ENCODE results near the gene CD80.
"Not testable (repeated sequence)": the region's sequence is repeated elsewhere in the genome, so short reads cannot be mapped to it uniquely, and the experiment has no call there.

Gene CD80

DNA sequence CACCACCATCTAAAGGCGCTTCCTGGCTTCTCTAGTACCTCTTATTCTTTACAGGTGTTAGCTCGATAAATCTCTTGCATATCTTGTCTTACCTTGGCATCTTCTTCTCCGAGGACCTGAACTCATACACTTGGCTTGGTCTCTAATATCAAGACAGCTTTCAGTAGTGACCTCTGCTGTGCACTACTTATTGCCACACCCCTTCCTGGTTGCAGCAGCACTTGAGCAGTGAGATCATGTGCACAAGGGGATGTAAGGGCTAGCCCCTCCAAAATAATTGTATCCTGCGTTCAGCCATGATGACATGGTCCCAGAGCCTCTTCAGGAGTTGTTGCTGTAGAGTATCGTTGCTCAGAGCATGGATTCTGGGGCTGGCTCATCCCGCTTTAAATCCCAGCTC lies 37.0 kb upstream of the CD80 start:
- no peaks in the 10 kb centered on the region for H3K36me3 ChIP-seq
- H3K27ac ChIP-seq: no peak overlapping the region
- no peak overlapping the region for H3K4me3 ChIP-seq
- TF ChIP-seq Cebpa-rat (IDR thresholded peaks at IDR 0.05): no peak
- H3K27me3 ChIP-seq: no peaks in the 10 kb centered on the region
- H3K9me3 ChIP-seq: 0 out of 2 replicates have a peak, but pooled peaks cover 1% of the 10 kb centered on the region
- no peak overlapping the region for H3K9ac ChIP-seq
- no peak overlapping the region for H3K4me2 ChIP-seq
- H4K20me1 ChIP-seq: no peaks in the 10 kb centered on the region
- H3K4me1 ChIP-seq: peaks cover 6% of the 10 kb centered on the region; the same call in 1 of the 2 replicates

DNA sequence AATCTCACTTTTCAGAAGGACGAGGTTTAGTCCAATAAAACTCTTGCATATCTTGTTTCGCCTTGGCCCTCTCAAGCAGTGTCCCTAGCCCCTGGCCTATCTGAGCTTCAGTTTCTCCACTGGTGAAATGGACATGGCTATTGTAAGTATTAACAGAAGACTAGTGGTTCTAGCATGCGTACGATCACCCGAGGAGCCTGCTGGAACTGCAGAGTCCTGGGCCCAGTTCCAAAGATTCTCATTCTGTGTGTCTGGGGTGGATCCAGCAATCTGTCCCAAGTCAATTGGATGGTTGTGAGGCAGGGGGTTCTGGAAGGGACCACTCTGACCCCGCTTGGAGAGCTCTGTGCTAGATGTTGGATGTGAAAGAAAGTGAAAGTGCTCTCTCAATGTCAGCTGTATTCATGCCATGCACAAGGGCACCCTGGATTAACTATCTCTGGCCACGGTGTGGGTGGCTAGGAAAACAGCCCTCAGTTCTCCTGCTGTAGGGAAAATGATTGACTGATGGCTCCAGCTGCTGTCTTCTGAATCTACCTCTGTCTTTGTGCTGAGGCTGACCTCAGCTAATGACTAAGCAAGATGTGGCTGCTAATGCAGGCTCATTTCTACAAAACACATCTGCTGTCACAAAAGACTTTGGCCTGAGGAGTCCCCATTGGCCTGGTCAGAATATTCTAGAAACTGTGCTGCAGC lies 36.4 kb upstream of the CD80 start:
- Histone ChIP-seq H3K9ac (no peak overlapping the region), H3K4me1 (peaks cover 3% of the 10 kb centered on the region; the same call in 1 of the 2 replicates), H3K27me3 (no peaks in the 10 kb centered on the region), H3K36me3 (no peaks in the 10 kb centered on the region), H3K4me3 (no peak overlapping the region), H3K9me3 (peaks cover 7% of the 10 kb centered on the region), H3K27ac (no peak overlapping the region), H4K20me1 (no peaks in the 10 kb centered on the region), H3K4me2 (no peak overlapping the region)
- no peak for TF ChIP-seq Cebpa-rat (IDR thresholded peaks at IDR 0.05)

GRCh38 chr3:119594929-119595328 lies 35.5 kb upstream of the CD80 start:
- H3K4me1 ChIP-seq, H3K9ac ChIP-seq, H3K27ac ChIP-seq, H4K20me1 ChIP-seq, H3K4me2 ChIP-seq, H3K4me3 ChIP-seq, H3K36me3 ChIP-seq, H3K27me3 ChIP-seq: not testable (repeated sequence)
- peaks cover 15% of the 10 kb centered on the region for H3K9me3 ChIP-seq

- Histone ChIP-seq H4K20me1 (no peaks in the 10 kb centered on the region), H3K9ac (no peak overlapping the region), H3K36me3 (no peaks in the 10 kb centered on the region), H3K27me3 (no peaks in the 10 kb centered on the region), H3K4me3 (no peak overlapping the region), H3K9me3 (peaks cover 15% of the 10 kb centered on the region), H3K27ac (no peak overlapping the region), H3K4me1 (no peaks in the 10 kb centered on the region), H3K4me2 (no peak overlapping the region)
- TF ChIP-seq Cebpa-rat (IDR thresholded peaks at IDR 0.05): no peak
Observed at GRCh38 chr3:119594066-119594465, 34.7 kb upstream of the CD80 start.

- Histone ChIP-seq H3K4me3 (no peak overlapping the region), H4K20me1 (no peaks in the 10 kb centered on the region), H3K9ac (no peak overlapping the region), H3K4me1 (peaks cover 11% of the 10 kb centered on the region), H3K4me2 (no peak overlapping the region), H3K9me3 (peaks cover 15% of the 10 kb centered on the region), H3K36me3 (no peaks in the 10 kb centered on the region), H3K27me3 (no peaks in the 10 kb centered on the region), H3K27ac (no peak overlapping the region)
- TF ChIP-seq Cebpa-rat (IDR thresholded peaks at IDR 0.05): no peak
Observed at GRCh38 chr3:119592861-119593260, 33.4 kb upstream of the CD80 start.

- peaks cover 15% of the 10 kb centered on the region for H3K9me3 ChIP-seq
- no peaks in the 10 kb centered on the region for H3K36me3 ChIP-seq
- H3K9ac ChIP-seq: no peak overlapping the region
- H3K27ac ChIP-seq: no peak overlapping the region
- no peaks in the 10 kb centered on the region for H3K27me3 ChIP-seq
- H4K20me1 ChIP-seq: no peaks in the 10 kb centered on the region
- H3K4me3 ChIP-seq: no peak overlapping the region
- H3K4me1 ChIP-seq: peaks cover 16% of the 10 kb centered on the region
- H3K4me2 ChIP-seq: no peak overlapping the region
- no peak for TF ChIP-seq Cebpa-rat (IDR thresholded peaks at IDR 0.05)
Observed at GRCh38 chr3:119590706-119591105, 31.3 kb upstream of the CD80 start.

DNA sequence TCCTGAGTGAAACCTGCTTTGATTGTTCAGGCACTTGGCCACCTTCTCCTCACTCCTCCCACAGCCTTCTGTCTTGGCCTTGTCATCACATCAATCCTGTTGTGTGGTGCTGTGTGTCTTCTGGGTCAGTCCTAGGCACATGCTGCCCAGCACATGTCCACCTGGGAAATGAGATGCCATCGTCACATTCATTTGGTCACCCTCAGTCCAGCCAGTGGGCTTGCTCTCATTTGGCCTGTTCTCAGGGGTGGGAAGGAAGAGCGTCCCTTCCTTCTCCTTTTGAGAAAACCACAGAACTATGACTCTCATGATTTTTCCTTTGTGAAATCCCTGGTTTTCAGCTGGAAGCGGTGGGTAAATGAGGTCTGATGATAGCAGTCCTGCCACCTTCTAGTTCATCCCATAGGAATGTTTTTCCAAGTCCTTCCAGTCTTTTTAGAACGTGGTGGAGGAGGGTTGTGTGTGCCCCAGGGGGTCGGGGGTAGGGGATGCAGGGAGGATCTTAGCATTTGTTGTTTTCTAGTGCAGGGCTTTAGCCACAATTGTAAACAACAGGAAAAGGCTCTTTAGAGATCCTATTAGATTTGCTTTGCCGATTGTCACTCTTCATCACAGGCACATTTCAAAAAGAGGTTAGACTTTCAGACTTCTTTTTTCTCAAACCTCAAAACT lies 29.8 kb upstream of the CD80 start:
- H3K36me3 ChIP-seq: no peaks in the 10 kb centered on the region
- no peak overlapping the region for H3K9ac ChIP-seq
- H3K9me3 ChIP-seq: peaks cover 15% of the 10 kb centered on the region
- no peak overlapping the region for H3K27ac ChIP-seq
- H4K20me1 ChIP-seq: no peaks in the 10 kb centered on the region
- no peak for TF ChIP-seq Cebpa-rat (IDR thresholded peaks at IDR 0.05)
- H3K4me2 ChIP-seq: no peak overlapping the region
- no peaks in the 10 kb centered on the region for H3K27me3 ChIP-seq
- H3K4me3 ChIP-seq: no peak overlapping the region
- H3K4me1 ChIP-seq: peaks cover 16% of the 10 kb centered on the region

DNA sequence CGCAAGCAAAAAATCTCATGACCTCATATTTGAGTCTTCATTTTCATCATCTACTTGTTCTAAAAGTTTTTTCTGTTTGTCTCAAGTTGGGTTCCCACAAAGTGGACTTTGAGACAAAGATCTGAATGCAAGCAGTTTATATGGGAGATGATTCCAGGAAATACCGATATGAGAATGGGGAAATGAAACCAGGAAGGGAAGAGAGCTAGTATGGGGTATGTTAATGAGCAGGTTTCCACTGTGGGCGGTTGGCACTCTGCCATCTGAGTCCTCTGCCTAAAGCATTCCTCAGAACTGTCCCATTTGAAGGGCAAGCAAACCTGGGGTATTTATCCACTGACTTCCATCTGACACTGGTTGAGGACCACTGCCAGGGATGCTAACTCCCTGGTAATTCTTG lies 28.7 kb upstream of the CD80 start:
- Histone ChIP-seq H3K4me2 (peak overlapping the region; percentile 53), H3K4me3 (no peak overlapping the region)

GRCh38 chr3:119586733-119587172 lies 27.3 kb upstream of the CD80 start:
- Histone ChIP-seq H3K4me2 (no peak overlapping the region), H3K4me1 (peaks cover 16% of the 10 kb centered on the region), H3K4me3 (no peak overlapping the region), H3K36me3 (no peaks in the 10 kb centered on the region), H3K27me3 (no peaks in the 10 kb centered on the region), H3K27ac (no peak overlapping the region), H3K9ac (no peak overlapping the region), H4K20me1 (no peaks in the 10 kb centered on the region), H3K9me3 (peaks cover 15% of the 10 kb centered on the region)
- no peak for TF ChIP-seq Cebpa-rat (IDR thresholded peaks at IDR 0.05)

More for the DNA sequence above, 28.7 kb upstream of the CD80 start:
- Histone ChIP-seq H3K4me1 (peaks cover 16% of the 10 kb centered on the region), H3K27ac (no peak overlapping the region), H3K9ac (no peak overlapping the region), H3K9me3 (peaks cover 15% of the 10 kb centered on the region), H4K20me1 (no peaks in the 10 kb centered on the region), H3K27me3 (no peaks in the 10 kb centered on the region), H3K36me3 (no peaks in the 10 kb centered on the region)
- no peak for TF ChIP-seq Cebpa-rat (IDR thresholded peaks at IDR 0.05)

DNA sequence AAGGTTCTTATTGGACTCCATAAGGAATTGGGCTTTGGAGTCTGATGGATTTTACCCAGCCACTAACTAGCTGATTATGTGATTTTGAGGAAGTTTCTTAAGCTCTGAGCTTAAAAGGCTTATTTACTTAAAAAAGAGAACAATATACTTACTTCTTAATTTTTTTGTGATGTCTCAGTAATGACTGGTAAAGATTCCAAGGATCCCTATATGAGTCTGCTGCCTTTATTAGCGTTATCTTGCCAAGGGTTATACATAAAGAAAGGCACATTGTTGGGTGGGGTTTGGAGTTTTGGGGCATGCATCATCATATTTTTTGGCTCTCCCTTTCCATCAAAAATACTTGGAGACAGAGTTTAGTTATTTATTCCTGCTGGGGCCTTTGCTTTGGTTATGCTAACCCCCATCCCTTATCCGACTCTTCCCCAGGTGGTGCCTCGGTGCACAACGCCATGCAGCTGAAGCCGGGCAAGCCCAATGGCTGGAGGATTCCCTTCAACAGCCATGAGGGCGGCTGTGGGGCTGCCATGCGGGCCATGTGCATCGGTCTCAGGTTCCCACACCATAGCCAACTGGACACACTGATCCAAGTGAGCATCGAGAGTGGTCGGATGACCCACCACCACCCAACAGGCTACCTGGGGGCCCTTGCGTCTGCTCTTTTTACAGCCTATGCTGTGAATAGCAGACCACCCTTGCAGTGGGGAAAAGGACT lies 26.6 kb upstream of the CD80 start:
- H3K4me1 ChIP-seq: peaks cover 16% of the 10 kb centered on the region
- no peaks in the 10 kb centered on the region for H4K20me1 ChIP-seq
- no peak overlapping the region for H3K4me2 ChIP-seq
- H3K27me3 ChIP-seq: no peaks in the 10 kb centered on the region
- no peak overlapping the region for H3K9ac ChIP-seq
- H3K27ac ChIP-seq: no peak overlapping the region
- no peaks in the 10 kb centered on the region for H3K36me3 ChIP-seq
- no peak overlapping the region for H3K4me3 ChIP-seq
- peaks cover 10% of the 10 kb centered on the region for H3K9me3 ChIP-seq
- TF ChIP-seq Cebpa-rat (IDR thresholded peaks at IDR 0.05): no peak

Data from BLaER1 (cell line).